HG02981 (cell line): Measurements from ENCODE around the gene TMEM26.

Experiments used
- ATAC-seq: cut with Tn5 transposase; IDR thresholded peaks from one replicate; pipeline ENCODE4 v1.9.1; 2021; ENCODE audit warnings: mild to moderate bottlenecking, moderate library complexity; ENCODE audit not compliant: unreplicated experiment

The TMEM26 gene

DNA sequence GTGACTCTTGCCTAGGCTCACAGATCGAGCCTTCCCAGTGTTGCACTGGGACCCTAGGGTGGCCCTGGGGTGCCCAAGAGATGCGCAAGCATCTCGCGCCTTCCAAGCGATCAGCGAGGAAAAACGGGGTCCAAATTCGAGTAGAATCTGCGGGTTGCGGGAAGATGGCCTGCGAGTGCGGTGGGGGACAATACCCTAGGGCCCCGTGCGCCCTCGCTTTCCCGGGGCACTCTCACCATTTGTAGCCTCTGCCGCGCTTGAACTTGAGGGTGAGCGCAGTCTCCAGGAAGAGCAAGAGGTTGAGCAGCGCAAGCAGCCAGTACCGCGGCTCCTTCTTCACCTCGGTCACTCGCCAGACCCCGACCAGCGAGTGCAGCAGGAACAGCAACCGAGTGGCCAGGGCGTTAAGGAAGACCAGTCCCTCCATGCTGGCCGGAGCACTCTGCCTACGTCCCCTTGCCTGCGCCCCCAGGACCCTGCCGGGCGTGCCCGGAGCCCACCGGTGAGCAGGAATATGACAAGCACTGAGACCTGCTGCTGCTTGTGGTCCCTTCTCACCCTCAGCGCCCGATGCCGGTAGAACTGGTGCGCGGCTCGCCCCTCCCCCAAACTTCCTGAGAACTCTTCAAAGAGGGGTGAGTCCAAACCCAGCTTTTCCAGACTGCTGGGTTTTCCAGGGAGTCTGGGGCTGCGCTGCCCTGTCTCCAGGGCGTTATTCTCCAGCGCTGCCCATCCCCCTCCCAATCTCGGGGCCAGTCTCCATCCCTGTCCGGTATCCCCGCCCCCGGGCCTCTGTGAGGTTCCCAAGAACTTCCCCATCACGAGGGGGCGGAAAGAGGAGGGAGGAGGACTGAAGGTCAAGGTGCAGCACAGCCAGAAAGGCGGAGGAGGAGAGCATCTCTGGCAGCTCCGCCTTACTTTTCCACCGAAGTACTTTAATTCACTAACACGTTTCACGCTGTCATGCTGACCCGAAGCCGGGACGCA, at the start of gene TMEM26:
TMEM26 (minus strand) TSS at position 727 of the 987 bp plus-strand sequence; CDS start at position 427, 300 bp downstream.
- no peak for ATAC-seq

GRCh38 chr10:61500460-61500859, 47.3 kb upstream of the TMEM26 start:
- no peak for ATAC-seq

GRCh38 chr10:61492364-61492995, 39.3 kb upstream of the TMEM26 start:
- no peak for ATAC-seq

DNA sequence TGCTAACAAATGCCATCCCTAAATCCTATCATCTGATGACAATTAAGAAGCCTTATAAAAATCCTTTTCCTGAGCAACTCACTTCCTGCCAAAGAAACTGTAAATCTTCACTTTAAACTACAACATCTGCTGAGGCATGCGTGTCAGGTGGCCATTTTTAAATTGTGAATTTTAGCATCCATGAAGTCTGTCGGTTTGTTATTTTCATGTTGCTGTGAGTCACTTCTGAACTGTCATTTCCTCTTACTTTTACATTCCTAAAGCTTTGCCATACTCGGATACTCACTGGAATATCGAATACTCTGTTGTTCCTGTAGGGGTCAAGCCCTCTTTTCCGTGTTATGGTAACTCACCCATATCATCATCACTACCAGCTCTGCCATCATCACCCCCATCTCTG, 34.3 kb upstream of the TMEM26 start:
- no peak for ATAC-seq

DNA sequence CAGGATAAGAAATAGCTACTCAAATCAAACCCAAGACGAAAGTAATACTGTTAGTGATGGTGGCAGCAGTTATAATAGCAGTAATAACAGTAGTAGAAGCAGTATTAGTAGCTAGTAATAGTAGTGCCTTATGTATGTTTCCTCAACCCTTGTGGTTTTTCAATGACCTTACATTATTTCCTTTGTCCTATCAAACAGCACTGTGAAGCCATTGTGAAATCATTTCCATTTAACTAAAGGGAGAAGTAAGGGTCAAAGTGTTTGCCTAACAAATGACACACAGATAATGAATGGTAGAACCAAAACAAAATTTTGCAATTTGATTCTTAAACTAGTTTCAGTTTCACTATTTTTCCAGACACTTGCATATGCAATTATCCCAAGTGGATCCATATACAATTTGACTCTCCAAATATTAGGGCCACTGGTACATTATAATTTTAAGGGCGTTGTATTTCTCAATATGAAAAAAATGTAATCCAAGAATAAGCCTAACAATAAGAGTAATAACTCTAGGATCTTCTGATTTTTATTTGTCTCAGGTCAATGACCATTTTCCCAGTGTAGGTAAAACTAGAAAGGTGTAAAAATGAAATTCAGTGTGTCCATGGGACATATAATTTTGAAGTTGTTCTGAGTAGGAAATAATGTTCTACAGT, 33.7 kb upstream of the TMEM26 start:
- ATAC-seq = no peak

GRCh38 chr10:61486251-61486650, 33.1 kb upstream of the TMEM26 start:
- ATAC-seq = no peak

DNA sequence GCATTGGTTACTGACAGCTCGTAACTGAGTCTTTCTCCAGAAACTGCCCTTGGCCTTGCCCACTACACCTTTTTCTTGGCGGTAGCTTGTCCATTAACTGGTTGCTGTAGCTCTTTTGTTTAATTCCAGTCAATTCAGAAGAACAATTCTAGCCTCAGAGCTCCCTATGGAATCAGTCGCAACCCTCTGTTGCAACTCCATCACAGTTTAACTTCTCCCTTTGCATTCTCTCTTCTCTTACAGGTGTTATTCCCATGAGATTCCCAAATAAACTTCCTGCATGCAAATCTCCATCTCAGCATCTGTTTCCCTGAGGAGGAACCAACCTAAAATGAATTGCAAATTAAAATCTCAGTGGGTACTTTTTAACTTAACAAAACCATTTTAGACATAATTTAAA, 28.4 kb upstream of the TMEM26 start:
- no peak for ATAC-seq

DNA sequence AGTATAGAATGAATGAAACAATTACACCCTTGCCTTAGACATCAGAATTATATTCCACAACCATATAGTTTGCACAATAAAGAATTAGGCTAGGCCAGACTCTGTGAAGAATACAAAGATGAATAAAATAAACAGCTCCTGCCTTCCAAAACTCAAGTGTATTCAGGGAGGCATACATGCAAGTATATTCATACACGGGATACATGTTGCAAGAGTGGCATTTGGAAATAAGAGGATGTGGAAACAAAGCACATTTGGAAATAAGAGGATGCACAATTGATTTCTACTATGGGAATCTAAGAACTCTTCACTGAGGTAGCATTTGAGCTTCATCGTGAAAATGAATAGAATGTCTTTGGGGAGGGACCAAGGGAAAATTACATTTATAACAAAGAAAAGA, 27.0 kb upstream of the TMEM26 start:
- ATAC-seq = no peak

DNA sequence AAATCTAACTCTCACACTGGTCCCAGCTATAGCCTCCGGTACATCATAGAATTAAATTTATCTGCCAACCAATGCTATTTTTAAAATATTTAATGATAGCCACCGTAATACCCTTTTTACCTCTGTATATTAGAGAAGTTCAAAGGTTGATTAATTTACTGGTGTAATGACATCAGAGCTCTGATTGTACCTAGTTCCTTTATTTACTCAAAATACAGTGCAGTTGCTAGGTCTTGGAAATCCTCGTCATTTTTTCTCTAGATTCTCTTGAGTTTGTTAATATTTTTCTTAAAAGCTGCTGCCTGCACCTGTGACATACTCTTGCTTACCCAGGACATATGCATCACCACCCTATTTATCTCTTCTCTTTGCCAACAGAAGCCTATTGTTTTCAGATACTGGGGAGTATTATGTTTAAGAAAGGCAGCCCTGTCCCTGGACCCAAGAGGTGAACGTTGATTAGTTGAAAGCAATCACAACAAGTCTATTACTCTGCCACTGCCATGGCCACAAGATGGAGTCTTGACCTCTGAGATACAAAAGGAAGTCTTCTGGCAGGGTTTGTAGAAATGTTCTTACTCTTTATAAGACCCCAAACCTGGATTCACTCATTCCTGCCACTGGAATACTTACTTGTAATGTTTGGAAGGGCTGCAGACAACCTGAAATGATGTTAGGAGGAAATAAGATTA, 25.6 kb upstream of the TMEM26 start:
- no peak for ATAC-seq

DNA sequence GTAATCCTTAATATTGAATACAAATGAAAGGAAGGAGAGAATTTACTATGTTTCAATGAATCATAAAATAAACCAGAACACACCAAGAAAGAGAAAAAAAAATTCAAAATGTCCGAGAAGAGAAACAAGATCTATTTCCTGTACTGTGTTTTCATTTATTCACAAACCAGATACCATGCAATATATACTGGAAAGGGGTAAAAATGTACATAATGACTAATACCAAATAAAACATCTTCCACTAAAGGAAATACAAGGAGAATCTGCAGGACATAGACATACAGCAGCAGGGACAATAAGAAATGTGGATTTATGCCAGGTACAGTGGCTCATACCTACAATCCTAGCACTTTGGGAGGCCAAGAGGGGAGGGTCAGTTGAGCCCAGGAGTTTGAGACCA, 24.3 kb upstream of the TMEM26 start:
- no peak for ATAC-seq

GRCh38 chr10:61476529-61476928, 23.3 kb upstream of the TMEM26 start:
- ATAC-seq = no peak

GRCh38 chr10:61475449-61475873, 22.3 kb upstream of the TMEM26 start:
- no peak for ATAC-seq

GRCh38 chr10:61472090-61472674, 19.0 kb upstream of the TMEM26 start:
- no peak for ATAC-seq

GRCh38 chr10:61471491-61471890, 18.3 kb upstream of the TMEM26 start:
- no peak for ATAC-seq

GRCh38 chr10:61470740-61471139, 17.6 kb upstream of the TMEM26 start:
- ATAC-seq = no peak

GRCh38 chr10:61465901-61466632, 12.9 kb upstream of the TMEM26 start:
- no peak for ATAC-seq

GRCh38 chr10:61465171-61465496, 12.0 kb upstream of the TMEM26 start:
- no peak for ATAC-seq

DNA sequence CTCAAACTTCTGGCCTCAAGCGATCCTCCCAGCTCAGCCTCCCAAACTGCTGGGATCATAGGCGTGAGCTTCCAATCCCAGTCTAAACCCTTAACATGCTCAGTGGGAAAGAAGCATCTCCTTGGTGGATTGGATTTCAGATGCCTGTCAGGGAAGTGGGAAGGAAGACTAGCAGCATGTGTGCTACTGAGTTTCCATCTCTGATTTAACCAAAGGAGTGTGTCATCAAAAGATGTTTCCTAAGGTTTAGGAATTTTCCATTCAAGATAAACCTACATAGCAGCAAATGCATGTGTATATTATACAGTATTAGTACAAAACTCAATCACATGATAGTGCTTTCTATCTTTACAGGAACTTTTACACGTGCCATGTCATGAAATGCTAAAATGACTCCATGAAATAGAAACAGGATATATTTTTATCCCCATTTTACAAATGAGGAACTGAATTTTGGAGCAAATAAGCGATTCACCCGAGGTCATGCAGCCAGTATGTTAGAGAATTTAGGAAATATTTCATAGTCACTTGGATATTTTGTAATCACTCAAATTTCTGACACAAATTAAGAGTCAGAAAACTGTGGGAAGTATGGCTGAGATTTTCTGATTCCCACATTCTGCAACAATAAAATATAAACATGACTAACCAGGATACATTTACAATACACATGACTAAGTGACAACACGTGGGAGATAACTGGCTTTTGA, 11.4 kb upstream of the TMEM26 start:
- no peak for ATAC-seq
